Islet of Langerhans (tissue), 1 donor: ENCODE results near the gene DGKH.
"Not testable (repeated sequence)": the region's sequence is repeated elsewhere in the genome, so short reads cannot be mapped to it uniquely, and the experiment has no call there.

ENCODE experiments used
- FAIRE-seq: peaks from one replicate; lab custom pipeline; 2011; peaks lifted over from hg19 to GRCh38; lab: Jason Lieb, UNC

Gene DGKH

DNA sequence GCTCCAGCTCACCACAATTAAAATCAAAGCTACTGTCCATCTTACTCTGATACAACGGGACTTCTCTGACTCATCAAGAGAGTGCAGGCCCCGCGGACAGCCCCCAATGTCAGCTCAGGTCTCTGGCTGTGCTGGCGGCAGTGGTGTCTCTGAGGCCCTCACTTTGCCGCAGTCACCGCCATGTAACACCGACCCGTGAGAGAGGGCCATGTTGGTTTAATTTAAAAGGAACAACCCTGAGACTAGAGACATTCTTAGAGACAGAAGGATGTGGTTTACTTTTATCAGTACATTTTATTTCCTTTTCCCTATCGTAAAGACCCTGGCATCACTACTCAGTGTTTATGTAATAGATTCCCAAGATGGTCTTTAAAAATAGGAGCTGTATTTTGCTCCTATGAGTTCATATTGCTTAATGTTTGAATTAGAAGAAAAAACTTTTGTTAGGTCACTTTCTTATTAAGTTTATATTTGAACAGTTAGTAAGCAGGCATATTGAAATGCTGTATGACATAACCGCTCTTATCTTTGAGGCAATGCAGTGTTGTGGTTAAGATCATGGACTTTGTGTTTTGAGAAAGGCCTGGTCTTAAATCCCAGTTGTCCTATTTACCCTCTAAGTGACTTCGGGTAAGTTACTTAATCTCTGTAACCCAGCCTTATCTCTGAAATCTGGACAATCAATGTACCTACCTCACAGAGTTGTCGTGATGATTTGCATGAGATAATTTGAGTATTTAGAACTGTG lies 23.4 kb downstream of the DGKH start:
- no peak for FAIRE-seq

DNA sequence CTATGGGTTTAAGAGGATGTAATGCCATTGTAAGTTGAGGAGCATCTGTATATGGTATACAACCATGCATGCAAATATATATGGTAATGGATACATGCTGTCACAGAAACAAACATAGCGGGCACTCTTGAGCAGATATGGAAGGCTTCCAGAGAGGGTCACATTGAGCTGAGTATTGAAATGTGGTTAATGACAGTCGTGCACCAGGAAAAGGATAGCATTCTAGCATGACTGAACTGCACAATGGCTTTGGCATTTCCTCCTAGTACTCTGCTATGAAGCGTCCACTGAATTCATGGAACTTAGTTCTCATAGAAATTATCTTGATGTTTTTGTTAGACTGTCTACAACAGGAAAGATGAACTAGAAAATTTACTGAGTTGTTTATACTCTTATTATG lies 25.2 kb downstream of the DGKH start:
- FAIRE-seq, result no peak

DNA sequence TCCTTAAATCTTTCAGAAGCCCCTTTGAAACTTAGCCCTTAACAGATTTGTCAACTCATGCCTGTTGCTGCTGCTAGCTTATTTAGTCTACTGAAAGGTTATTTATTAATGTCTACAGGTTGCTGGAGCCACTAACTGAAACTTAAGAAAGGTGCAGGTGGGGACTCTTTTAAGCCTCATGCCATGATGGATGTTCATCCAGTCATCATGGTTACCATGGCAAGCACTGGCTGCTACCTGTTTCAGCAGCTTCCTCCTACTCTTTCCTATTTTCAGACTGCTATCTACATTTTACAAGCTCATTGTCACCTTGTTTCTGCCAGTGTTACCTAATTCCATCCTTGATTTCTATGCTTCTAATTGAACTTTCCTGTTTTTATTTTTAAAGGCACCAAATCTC lies 27.1 kb downstream of the DGKH start:
- peak; percentile 53 for FAIRE-seq

DNA sequence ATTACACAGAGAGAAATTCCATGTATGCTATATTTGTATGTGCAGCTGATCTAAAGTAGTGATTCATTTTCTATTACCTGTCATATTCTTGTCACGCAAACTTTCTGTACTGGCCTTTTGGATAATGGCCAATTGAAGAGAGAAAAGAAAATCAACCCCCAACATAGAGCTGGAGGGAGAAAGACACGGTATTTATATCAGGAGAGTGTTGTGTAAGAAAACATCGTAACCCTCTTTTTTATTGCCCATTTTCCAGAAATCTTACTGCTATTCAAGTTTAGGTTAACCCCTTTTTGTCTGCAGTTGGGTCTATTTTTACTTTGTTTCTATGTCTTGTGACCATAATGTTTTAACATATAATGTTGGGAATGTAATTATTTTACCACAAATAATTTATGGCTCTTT lies 27.9 kb downstream of the DGKH start:
- FAIRE-seq, result no peak

DNA sequence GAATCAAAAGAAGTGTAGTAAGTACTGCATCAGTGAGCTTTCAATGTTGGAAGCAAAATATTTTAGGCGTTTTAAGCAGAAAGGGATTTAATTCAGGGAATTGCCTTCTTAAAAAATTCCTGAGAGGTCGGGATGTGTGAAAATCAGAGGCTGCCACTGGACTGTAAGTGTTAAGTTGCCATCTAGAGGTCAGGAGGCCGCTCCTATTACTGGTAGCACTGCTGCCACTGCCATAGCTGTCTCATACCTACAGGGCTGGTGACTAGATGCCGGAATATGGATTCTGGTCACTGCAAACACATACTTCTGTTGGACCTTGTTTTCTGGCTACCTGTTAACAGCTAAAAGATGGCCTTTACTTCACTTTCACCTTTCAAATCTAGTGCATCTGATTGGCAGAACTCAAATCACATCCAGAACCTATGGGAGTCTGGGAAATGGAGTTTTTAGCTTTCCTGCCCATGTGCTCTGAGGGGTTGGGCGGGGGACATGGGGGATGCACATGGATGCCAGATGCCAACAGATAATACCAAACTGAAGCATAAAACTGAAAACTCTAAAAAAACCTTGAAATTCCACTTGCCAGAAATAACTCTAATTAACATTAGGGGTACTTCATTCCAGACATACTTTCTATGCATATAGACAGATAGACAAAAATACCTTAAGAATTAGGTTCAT lies 29.8 kb downstream of the DGKH start:
- FAIRE-seq, result no peak

DNA sequence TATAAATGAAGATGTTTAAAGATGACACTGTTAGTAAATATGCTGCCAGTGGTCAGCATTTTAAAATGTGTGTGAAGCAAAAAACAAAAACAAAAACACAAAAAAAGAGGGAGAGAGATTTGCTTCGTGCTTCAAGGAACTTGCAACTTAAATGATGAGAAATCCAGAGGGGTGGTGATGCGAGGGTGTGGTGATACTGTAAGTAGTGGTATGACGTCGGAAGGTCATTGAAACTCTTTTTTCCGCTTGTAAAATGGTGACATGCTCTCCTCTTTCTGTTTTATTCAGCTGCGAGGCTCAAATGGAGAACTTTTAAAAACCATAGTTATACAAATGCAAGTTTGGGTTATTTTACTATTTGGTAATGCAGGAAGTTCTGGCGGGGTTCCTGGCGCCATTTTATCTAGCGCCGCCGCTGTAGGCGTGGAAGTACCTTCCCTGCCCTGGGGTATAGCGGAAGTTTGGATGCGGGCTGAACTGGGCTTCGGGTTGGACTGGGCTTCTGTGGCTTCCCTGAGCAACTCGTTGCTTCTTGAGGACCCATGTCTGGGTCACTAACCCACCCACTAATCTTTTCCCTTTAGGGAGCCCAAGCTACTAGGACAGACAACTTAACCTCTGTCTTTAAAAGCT lies 34.8 kb downstream of the DGKH start:
- no peak for FAIRE-seq

DNA sequence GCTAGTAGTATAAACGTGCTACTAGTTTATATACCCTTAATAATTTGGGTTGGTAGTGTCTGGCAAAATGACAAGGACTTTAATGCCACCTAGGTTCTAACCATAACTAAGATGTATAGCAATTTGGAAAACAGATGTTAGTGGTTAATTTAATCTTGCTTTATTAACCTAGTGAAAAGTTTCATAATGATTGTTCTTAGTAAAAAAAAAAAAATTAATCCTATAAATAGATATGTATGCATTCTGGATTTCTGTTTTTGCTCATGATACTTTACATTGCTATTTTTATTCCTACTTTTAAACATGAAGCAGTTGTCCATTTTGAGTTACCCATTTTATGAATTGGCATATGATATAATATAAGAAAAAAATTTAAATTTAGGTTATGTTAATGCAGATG lies 36.3 kb downstream of the DGKH start:
- no peak for FAIRE-seq

DNA sequence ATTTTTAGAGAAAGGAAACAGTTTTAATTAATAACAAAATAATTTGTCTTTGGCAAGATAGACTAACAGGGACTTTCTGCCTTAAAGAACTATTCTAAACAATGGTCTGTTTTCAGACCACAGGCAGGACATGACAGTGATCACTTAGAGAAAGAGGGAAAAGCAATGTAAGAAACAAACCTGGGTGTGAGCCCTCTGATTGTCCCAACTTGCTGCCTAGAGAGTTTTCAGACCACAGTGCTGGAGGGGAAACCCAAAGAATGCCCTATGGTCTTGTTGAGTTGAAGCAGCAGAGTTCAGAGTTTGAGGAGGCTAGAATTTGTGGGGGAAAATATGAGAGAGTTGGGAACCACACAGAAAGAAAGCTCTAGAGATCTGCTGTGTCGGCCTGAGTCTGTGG lies 38.1 kb downstream of the DGKH start:
- no peak for FAIRE-seq

DNA sequence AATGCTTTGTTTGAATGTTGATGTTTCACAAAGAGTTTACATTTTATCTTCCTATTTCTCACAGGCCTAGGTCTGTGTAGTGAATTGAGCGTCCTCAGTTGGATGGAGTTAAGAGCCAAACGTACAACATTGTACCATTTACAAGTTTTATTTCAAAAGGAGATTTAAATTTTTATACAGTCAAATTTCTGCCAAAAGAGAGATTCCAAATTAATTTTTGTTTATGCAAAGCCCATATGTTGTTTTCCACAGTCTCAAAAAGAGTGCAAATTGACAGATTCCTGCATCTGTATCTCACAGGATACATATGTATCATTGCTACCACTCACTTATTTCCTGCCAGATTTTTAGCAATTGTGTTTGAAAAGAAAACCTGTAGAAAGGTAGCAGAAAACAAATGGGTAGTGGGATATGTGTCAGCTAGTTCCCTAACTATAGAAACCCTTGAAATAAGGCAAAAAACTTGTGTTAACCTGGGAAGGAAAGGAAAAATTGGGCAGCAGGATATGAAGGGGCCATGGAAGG lies 46.1 kb downstream of the DGKH start:
- FAIRE-seq, result no peak

DNA sequence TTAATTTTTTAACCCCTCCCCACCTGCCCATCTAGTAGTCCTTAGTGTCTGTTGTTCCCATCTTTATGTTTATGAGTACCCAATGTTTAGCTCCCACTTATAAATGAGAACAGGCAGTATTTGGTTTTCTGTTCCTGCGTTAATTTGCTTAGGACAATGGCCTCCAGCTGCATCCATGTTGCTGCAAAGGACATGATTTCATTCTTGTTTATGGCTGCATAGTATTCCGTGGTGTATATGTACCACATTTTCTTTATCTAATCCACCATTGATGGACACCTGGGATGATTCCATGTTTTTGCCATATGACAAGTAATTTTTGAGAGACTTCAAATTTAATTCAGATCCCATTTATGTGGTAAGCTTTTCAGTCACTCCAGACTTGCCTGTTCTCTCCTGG lies 47.8 kb downstream of the DGKH start:
- not testable (repeated sequence) for FAIRE-seq

DNA sequence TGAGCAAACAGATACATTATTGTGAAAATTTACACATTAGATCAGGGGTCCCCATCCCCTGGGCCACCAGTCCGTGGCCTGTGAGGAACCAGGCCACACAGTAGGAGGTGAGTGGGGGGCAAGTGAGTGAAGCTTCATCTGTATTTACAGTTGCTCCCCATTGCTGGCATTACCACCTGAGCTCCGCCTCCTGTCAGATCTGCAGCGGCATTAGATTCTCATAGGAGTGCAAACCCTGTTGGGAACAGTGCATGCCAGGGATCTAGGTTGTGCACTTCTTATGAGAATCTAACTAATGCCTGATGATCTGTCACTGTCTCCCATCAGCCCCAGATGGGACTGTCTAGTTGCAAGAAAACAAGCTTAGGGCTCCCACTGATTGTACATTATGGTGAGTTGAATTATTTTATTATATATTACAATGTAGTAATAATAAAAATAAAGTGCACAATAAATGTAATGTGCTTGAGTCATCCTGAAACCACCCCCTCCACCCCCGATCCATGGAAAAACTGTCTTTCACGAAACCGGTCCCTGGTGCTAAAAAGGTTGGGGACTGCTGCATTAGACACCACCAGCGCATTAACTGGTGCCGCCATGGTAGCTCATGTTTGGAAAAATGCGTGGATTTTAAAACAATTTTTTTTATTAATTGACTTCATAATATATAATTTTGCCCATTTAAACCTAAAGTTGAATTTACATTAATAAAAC lies 51.7 kb downstream of the DGKH start:
- FAIRE-seq, result no peak

DNA sequence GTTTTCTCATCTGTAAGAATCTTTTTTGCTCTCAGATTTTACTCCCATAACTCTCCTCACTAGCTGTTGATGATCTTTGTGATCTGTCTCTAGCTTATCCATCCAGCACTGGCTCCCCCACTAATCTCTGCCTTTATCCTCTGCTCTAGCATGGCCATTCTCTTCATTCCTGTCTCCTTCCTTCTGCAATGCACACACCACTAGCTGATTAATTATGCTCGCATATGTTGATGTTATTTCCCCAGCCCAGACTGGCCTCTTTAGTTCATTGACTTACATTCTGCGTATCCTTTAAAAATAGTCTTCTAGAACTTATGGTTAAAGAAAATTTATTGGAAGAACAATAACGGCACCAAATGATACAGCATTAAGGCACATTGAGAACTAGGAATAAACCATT lies 52.5 kb downstream of the DGKH start:
- FAIRE-seq, result no peak

DNA sequence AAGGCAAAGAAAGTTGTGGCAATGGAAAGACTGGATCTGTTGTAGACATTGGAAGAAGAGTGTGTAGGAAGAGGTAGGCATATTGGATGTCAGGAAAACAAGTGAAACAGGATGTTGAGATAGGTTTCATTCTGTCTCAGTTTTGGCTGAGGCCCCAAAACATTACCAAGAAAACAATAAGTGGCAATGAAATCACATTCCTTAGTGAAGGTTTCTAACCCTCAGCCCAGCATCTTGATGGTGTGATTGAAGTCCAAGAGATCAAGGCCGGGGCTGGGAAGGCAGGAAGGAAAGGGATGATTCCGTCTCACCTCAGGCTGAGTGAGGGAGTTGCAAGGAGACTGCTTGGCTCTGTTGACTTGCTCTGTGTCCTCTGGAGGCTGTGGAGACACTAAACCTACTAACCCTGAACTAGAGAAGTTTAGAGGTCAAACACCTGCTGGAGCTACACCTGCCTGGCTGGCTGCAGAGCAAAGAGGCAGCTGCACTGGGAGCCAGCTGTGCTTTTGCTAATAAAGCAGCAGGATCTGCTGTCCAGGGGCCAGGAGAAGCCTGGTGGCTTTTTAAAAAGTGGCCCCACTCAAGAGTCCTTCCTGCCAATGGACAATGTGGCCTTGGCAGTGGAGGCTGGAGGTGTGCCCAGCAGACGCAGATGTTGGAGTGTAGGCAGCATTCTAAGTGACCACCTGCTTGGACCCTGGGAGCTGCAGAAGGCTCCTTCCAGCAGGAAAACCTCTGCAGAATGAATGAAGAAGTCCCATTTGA lies 53.6 kb downstream of the DGKH start:
- FAIRE-seq, result no peak

DNA sequence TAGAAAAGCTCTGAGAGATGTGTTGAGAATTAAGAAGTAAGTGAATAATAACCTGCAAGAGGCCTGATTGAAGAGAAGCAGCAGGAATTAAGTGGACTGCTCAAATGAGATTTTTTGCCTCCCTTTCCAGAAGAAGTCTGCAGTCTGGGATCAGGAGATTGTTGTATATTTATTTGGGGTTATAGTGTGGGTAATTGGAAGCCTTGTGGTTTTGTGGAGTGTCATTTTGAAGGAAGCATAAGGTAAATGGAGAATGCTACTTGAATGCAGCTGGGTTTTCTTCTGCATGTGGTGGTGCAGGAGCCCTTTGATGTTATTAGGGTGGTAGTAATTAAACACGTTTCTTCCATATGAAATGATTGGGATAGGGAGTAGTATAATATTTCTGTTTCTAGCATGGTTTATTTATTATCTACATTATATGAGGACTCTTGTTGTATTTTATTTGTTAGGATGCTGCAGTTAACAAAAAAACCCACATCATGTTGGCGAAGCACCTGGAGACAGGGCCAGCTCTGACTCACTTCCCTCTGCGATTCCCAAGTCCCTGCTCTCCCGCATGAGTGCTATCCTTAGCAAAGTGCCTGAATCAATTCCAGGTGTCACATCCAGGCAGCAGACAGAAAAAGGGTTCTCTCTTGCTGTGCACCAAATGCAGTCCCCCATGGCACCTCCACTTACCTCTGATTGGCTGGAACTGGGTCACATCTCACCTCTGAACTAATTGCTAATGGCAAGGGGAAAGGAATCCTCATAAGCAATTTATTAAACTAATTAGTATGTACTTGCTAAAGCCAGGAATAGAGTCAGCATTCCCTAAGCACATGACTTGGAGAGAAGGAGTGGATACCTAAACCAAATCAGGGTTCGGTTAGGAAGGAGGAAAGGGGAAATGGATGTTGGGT lies 54.8 kb downstream of the DGKH start:
- no peak for FAIRE-seq

DNA sequence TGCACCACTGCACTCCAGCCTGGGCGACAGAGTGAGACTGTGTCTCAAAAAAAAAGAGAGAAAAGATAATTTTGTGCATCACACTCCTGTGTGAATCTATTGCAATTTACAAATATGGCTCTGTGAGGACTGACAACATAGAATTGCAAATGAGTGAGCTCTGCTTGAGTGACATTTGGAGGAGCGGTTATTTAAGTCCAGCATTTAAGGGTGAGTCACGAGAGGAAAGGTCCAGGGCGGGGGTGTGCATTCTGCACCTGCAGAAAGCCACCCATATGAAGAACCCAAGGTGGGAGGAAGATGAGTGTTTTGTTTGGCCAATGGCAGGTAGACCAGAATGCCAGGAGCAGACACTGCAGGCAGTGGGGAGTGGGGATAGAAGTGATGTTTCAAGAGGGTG lies 58.5 kb downstream of the DGKH start:
- FAIRE-seq, result no peak

DNA sequence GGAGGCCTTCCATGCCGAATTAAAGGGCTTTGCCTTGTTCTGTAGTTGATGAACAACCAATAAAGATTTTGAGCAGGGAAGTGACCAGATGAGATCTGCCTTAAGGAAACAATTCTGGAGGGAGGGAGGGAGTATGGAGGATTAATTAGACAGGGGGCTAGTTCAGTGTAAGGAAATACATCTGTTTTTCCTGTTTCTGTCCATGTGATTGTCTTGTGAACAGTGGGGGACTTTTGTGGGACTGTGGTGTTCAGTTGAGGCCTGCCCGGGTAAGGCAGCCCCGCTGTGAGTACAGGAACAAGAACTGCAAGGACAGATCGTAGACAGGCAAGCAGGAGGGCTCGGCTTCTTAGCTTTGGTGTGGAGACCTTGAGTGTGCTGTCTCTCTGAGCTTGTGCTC lies 59.0 kb downstream of the DGKH start:
- no peak for FAIRE-seq

DNA sequence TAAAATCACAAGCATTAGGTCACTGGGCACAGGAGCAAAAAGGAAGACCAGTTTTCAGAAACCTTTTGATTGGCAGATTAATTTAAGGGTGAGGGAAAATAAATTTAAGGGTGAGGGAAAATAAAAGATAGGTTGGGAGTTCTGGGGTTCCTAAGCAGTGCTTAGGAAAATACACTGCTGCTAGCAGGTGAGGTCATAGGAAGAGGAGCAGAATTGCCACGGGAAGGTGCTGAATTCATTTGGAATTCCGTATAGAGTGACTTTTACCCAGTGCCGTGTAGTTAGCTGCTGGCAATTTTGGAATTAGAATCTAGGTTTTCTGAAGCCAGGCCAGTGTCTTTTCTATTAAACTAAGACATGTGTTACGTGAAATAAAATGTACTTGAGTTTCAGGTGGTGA lies 59.8 kb downstream of the DGKH start:
- FAIRE-seq, result no peak

DNA sequence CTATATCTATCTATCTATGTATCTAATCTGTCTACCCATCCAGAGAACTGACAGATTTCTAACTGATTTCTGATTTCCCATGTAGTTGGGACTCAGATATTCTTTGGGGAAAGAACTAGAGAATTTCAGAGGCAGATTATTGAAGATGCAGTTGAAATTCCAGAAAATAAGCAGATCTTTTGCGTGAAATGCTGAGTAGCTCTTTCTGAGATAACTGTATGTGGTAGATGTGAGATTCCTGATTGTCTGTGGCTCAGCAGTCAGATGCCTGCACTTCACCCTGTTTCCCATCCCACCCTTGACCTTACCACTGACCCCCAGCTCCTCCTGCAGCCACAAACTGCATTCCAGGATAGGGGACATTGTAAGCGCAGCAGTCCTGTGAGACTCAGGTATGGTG lies 61.5 kb downstream of the DGKH start:
- no peak for FAIRE-seq

DNA sequence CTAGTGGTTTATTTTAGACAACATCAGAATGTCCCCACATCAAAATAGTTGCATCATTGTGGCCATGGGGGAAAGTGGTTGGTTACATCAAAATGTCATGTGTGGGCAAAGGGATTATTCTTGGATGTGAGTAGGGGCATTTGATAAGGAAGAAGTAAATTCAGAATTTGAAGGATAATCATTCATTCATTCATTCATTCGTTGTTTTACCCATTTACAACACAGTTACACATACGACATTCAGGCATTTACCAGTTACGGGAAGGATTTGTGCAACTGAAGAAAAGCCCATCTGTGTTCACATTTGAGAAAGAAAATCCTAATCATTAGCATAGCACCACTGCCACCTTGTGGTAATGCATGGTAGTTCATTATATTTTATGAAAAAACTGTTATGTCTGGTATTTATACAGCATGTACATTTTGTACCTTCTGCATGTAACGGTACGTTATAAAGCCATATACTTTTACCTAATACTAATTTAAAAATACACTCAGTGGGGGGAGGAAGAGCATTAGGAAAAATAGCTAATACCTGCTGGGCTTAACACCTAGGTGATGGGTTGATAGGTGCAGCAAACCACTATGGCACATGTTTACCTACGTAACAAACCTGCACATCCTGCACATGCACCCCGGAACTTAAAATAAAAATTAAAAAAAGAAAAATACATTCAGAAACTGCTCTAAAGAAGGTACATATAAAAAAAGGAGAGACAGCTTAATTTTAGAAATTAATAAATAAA lies 62.1 kb downstream of the DGKH start:
- peak; percentile 89 for FAIRE-seq

DNA sequence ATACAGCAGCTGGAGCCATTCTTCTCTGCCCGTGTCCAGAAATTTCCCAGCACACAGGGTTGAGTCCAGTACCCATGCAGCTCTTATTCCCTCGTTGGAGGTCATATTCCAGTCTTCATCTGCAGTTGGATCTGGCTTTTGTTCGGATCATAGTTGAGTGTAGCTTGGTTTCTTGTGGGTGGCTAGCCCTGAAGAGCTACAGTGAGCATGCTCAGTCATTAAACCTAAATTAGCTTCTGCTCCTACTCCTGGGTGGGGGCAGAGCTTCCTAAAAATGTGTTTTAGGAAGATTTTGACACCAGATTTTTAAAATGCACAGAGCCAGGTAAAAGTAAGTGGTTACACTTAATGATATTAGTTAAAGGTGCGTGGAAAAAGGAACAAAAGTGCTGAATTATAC lies 64.4 kb downstream of the DGKH start:
- FAIRE-seq, result no peak
